T-helper 2 cell treated with Interferon-gamma antibody and Interleukin-4, amounts not matched to agents 5 μg/mL and 100 μg/mL, for 36 hours (primary cell): ENCODE measurements around the gene MBD5.

Source experiments
- DNase-seq: peaks from one replicate; pipeline ENCODE4 v3.0.0; 2021; ENCODE audit warnings: low spot score
- H3K27ac Mint-ChIP-seq: one replicate; pipeline ENCODE4 v1.8.0; 2021; ENCODE audit warnings: mild to moderate bottlenecking, mixed read lengths
- H3K27me3 Mint-ChIP-seq: one replicate; pipeline ENCODE4 v1.8.0; 2021; ENCODE audit warnings: low read depth, mixed read lengths
- H3K36me3 Mint-ChIP-seq: one replicate; pipeline ENCODE4 v1.8.0; 2021; ENCODE audit warnings: low read depth, mixed read lengths
- H3K4me1 Mint-ChIP-seq: one replicate; pipeline ENCODE4 v1.8.0; 2021; ENCODE audit warnings: low read depth, mixed read lengths
- H3K4me3 Mint-ChIP-seq: one replicate; pipeline ENCODE4 v1.8.0; 2022; ENCODE audit warnings: mild to moderate bottlenecking, moderate library complexity, mixed read lengths
- H3K9me3 Mint-ChIP-seq: one replicate; pipeline ENCODE4 v1.8.0; 2021; ENCODE audit warnings: mixed read lengths

The MBD5 gene

DNA sequence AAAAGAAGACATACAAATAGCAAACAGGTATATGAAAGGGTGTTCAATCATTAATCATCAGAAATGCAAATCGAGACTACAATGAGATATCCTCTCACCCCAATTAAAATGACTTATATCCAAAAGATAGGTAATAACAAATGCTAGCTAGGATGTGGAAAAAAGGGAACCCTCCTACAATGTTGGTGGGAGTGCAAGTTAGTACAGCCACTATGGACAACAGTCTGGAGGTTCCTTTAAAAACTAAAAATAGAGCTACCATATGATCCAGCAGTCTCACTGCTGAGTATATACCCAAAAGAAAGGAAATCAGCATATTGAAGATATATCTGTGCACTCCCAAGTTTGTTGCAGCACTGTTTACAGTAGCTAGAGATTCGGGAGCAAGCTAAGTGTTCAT is 271.5 kb downstream of the MBD5 start:
- Mint-ChIP-seq H3K36me3 (no peaks in the 10 kb centered on the region), H3K9me3 (no peaks in the 10 kb centered on the region), H3K4me1 (peaks cover 3% of the 10 kb centered on the region), H3K4me3 (no peak overlapping the region), H3K27ac (no peak overlapping the region), H3K27me3 (no peaks in the 10 kb centered on the region)
- DNase-seq: no peak

DNA sequence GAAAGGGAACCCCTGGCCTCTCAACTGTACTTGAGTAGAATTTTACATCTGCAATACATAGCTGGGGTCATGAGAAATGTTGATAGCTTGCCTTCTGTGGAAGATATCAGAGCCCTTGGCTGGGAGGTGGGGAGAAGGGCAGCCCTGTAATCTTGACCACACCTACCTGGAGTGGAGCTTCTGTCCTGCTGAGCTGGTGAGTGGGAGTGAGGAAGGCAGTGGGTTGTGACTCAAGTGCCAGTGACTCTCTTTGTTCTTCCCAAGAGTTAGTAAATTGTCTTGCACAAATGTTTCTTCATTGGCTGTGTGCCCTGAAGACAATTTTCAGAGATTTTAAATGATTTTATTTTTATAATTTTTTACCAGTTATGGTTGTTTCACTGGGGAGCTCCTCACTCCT is 277.3 kb downstream of the MBD5 start:
- H3K36me3 Mint-ChIP-seq: no peaks in the 10 kb centered on the region
- H3K4me1 Mint-ChIP-seq: peaks cover 3% of the 10 kb centered on the region
- DNase-seq: no peak
- H3K9me3 Mint-ChIP-seq: no peaks in the 10 kb centered on the region
- no peak overlapping the region for H3K27ac Mint-ChIP-seq
- H3K4me3 Mint-ChIP-seq: no peak overlapping the region
- no peaks in the 10 kb centered on the region for H3K27me3 Mint-ChIP-seq

DNA sequence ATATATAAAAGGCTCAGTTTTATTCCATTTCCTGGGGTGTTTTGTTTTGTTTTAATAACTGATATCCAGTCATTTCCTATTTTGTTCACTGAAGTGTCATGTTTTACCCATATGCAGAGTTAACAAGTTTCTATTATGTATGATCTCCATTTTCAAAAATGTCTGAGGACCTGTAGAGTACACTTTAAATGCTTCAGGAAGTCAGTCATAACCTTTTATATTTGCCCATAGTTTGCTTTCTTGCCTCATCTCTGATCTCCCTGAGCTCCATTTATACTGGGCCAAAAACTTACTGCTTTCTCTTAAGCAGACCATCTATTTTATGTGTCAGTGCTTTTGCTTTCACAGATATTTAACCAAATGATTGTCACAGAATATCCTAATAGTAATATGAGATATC is 278.7 kb downstream of the MBD5 start:
- Mint-ChIP-seq H3K27ac (no peak overlapping the region), H3K4me1 (no peaks in the 10 kb centered on the region), H3K27me3 (no peaks in the 10 kb centered on the region), H3K4me3 (no peak overlapping the region), H3K9me3 (no peaks in the 10 kb centered on the region), H3K36me3 (no peaks in the 10 kb centered on the region)
- DNase-seq: no peak

DNA sequence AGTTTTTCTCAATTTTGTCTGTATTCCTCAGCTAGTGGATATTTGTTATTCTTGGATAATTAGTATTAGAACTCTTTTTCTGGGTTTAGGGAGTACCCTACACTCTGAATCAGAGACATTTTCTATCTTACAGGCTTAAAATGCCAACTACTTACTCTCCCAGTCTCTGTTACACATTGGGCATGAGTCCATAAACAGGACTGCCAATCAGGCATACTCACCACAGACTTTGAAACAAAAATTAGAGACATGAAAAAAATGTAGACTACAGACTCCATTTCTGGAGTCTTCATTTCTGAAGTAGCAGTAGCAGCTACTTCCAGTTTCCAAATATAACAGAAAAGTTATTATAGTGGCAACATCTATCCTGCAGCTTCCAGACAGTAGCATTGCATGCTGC is 279.7 kb downstream of the MBD5 start:
- Mint-ChIP-seq H3K36me3 (no peaks in the 10 kb centered on the region), H3K4me3 (no peak overlapping the region), H3K27ac (no peak overlapping the region)

GRCh38 chr2:148301362-148301761 is 280.5 kb downstream of the MBD5 start:
- Mint-ChIP-seq H3K27me3 (no peaks in the 10 kb centered on the region), H3K4me3 (no peak overlapping the region), H3K9me3 (no peaks in the 10 kb centered on the region), H3K36me3 (no peaks in the 10 kb centered on the region), H3K4me1 (no peaks in the 10 kb centered on the region), H3K27ac (no peak overlapping the region)
- DNase-seq: no peak

More for the DNA sequence above, 279.7 kb downstream of the MBD5 start:
- Mint-ChIP-seq H3K27me3 (no peaks in the 10 kb centered on the region), H3K4me1 (no peaks in the 10 kb centered on the region), H3K9me3 (no peaks in the 10 kb centered on the region)
- no peak for DNase-seq

- H3K36me3 Mint-ChIP-seq: no peaks in the 10 kb centered on the region
- H3K27ac Mint-ChIP-seq: no peak overlapping the region
- no peaks in the 10 kb centered on the region for H3K4me1 Mint-ChIP-seq
- no peak for DNase-seq
- H3K4me3 Mint-ChIP-seq: no peak overlapping the region
- H3K9me3 Mint-ChIP-seq: no peaks in the 10 kb centered on the region
- no peaks in the 10 kb centered on the region for H3K27me3 Mint-ChIP-seq
These were observed 281.6 kb downstream of the MBD5 start for GRCh38 chr2:148302526-148302925.

DNA sequence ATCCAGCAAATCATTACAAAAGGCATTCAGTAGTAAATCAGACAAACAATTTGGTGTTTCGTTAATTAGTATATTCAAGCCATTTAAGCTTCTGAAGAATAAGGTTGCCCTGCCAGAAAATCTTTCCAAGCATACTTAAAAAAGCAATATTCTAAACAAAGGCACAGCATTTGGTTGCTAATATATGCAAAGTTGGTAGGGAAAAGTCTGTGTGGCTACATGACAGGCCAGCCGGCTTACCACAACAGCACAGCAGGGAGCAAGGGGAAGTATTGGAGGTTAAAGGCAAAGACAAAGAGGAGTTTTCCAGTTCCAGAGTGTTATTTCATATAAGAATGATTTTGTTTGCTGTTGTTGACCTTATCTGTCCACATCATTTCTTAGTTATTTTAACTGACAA is 282.3 kb downstream of the MBD5 start:
- no peak overlapping the region for H3K4me3 Mint-ChIP-seq
- H3K36me3 Mint-ChIP-seq: no peaks in the 10 kb centered on the region
- no peaks in the 10 kb centered on the region for H3K27me3 Mint-ChIP-seq
- DNase-seq: no peak
- H3K9me3 Mint-ChIP-seq: no peaks in the 10 kb centered on the region
- no peaks in the 10 kb centered on the region for H3K4me1 Mint-ChIP-seq
- H3K27ac Mint-ChIP-seq: no peak overlapping the region

DNA sequence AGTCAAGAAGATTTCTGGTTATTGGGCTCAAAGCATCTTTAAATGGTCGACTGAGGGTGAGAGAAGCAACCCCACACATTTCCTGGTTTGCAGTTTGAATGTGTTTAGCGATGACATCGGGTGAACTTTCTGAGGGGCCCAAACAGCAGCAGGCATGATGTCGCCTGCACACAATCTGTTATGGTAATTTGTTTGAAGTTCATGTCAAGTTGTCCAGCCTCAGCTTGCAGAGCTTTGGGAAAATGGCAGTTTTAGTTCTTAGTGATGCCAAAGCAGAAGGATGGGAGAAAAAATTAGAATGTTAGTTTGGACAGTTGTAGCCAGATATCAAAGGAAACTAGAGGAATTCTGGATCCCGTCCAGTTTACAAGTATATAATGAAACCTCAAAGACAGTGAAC is 284.6 kb downstream of the MBD5 start:
- Mint-ChIP-seq H3K4me3 (no peak overlapping the region), H3K36me3 (no peaks in the 10 kb centered on the region), H3K27ac (no peak overlapping the region), H3K9me3 (no peaks in the 10 kb centered on the region), H3K27me3 (no peaks in the 10 kb centered on the region), H3K4me1 (no peaks in the 10 kb centered on the region)
- DNase-seq: no peak

DNA sequence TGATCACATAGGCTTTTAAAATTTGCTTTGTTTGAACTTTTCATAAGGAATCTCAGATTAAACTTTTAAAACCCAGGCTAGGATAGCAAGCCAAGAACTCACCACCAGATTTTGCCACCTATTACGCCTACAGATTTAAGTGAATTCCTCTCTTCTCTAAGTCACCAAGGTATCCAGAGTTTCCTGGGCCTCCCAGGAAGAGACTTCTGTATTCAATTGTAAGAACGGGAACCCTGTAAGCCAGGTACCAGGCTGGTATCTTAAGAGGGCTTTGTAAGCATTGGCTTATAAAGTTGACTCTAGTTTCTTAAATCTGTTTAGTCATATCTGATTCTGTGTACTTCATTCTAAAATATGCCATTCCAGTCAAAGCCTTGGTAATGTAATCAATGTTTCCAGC is 285.1 kb downstream of the MBD5 start:
- no peak for DNase-seq
- H3K4me3 Mint-ChIP-seq: no peak overlapping the region
- no peaks in the 10 kb centered on the region for H3K4me1 Mint-ChIP-seq
- no peaks in the 10 kb centered on the region for H3K9me3 Mint-ChIP-seq
- H3K36me3 Mint-ChIP-seq: no peaks in the 10 kb centered on the region
- H3K27me3 Mint-ChIP-seq: no peaks in the 10 kb centered on the region
- no peak overlapping the region for H3K27ac Mint-ChIP-seq

- no peaks in the 10 kb centered on the region for H3K4me1 Mint-ChIP-seq
- H3K36me3 Mint-ChIP-seq: no peaks in the 10 kb centered on the region
- DNase-seq: no peak
- H3K4me3 Mint-ChIP-seq: no peak overlapping the region
- H3K27ac Mint-ChIP-seq: no peak overlapping the region
- H3K9me3 Mint-ChIP-seq: peaks cover 6% of the 10 kb centered on the region
- no peaks in the 10 kb centered on the region for H3K27me3 Mint-ChIP-seq
These were observed 296.7 kb downstream of the MBD5 start for GRCh38 chr2:148317598-148317997.

DNA sequence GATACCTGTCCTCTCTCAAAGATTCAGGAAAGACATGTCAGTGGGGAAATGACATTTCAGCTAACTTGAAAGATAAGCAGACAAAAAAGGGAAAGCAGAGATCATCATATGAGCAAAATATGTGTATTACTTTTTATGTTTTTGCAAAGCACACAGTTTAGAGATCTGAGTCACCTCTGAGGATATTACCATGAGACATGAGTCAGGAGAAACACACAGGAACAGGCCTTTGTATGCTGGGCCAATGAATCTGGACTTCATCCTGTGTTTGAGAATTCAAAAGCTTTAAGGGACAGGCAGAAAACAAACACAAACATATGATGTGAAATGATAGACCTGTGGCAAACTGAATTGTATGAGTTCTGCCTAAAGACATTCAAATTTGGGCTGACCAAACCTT is 317.6 kb downstream of the MBD5 start:
- peaks cover 7% of the 10 kb centered on the region for H3K36me3 Mint-ChIP-seq

GRCh38 chr2:148342086-148342485 is 321.2 kb downstream of the MBD5 start:
- no peak for DNase-seq
- H3K27ac Mint-ChIP-seq: no peak overlapping the region

More for the DNA sequence above, 317.6 kb downstream of the MBD5 start:
- H3K4me1 Mint-ChIP-seq: no peaks in the 10 kb centered on the region
- H3K4me3 Mint-ChIP-seq: no peak overlapping the region
- no peak for DNase-seq
- H3K27ac Mint-ChIP-seq: no peak overlapping the region
- H3K27me3 Mint-ChIP-seq: no peaks in the 10 kb centered on the region
- H3K9me3 Mint-ChIP-seq: peaks cover 4% of the 10 kb centered on the region

GRCh38 chr2:148350199-148350598 is 329.3 kb downstream of the MBD5 start:
- no peak overlapping the region for H3K4me3 Mint-ChIP-seq
- H3K27ac Mint-ChIP-seq: no peak overlapping the region
- no peak for DNase-seq
- H3K36me3 Mint-ChIP-seq: peaks cover 1% of the 10 kb centered on the region
- H3K27me3 Mint-ChIP-seq: no peaks in the 10 kb centered on the region
- peaks cover 7% of the 10 kb centered on the region for H3K9me3 Mint-ChIP-seq
- H3K4me1 Mint-ChIP-seq: peaks cover 3% of the 10 kb centered on the region

More at GRCh38 chr2:148342086-148342485, 321.2 kb downstream of the MBD5 start:
- H3K4me1 Mint-ChIP-seq: no peaks in the 10 kb centered on the region
- H3K36me3 Mint-ChIP-seq: peaks cover 7% of the 10 kb centered on the region
- no peaks in the 10 kb centered on the region for H3K27me3 Mint-ChIP-seq
- no peak overlapping the region for H3K4me3 Mint-ChIP-seq
- H3K9me3 Mint-ChIP-seq: peaks cover 6% of the 10 kb centered on the region

- Mint-ChIP-seq H3K27ac (no peak overlapping the region), H3K9me3 (peaks cover 7% of the 10 kb centered on the region), H3K36me3 (peaks cover 5% of the 10 kb centered on the region), H3K4me1 (peaks cover 3% of the 10 kb centered on the region), H3K4me3 (no peak overlapping the region), H3K27me3 (no peaks in the 10 kb centered on the region)
- DNase-seq: no peak
These were observed 330.7 kb downstream of the MBD5 start for GRCh38 chr2:148351437-148352143.

- H3K9me3 Mint-ChIP-seq: peaks cover 7% of the 10 kb centered on the region
- no peaks in the 10 kb centered on the region for H3K4me1 Mint-ChIP-seq
- H3K27me3 Mint-ChIP-seq: no peaks in the 10 kb centered on the region
- no peak for DNase-seq
- peaks cover 6% of the 10 kb centered on the region for H3K36me3 Mint-ChIP-seq
- H3K27ac Mint-ChIP-seq: no peak overlapping the region
- H3K4me3 Mint-ChIP-seq: no peak overlapping the region
These were observed 337.5 kb downstream of the MBD5 start for GRCh38 chr2:148358375-148358774.
